Activated T-helper 17 cell treated with anti-CD3 and anti-CD28 coated beads, Interleukin-2, amount 50 U/mL, for 72 hours (primary cell): ENCODE data around the gene SLC6A13. TPM values are rescaled to one million over a fixed set of nuclear protein-coding genes. Genes with fewer than 3 reads are reported as not detected.

ENCODE experiments used
- ATAC-seq: fragments of 150-1000 bp; cut with Tn5 transposase; replicated peaks from 2 replicates; pipeline ENCODE4 v1.10.0; 2021; ENCODE audit warnings: mild to moderate bottlenecking, moderate library complexity
- H3K27ac Mint-ChIP-seq: one replicate; pipeline ENCODE4 v1.8.0; 2022; ENCODE audit warnings: mixed read lengths
- H3K27me3 Mint-ChIP-seq: one replicate; pipeline ENCODE4 v1.8.0; 2022; ENCODE audit warnings: mixed read lengths
- H3K36me3 Mint-ChIP-seq: one replicate; pipeline ENCODE4 v1.8.0; 2022; ENCODE audit warnings: low read depth, mild to moderate bottlenecking, mixed read lengths
- H3K4me1 Mint-ChIP-seq: one replicate; pipeline ENCODE4 v1.8.0; 2022; ENCODE audit warnings: mixed read lengths
- H3K4me3 Mint-ChIP-seq: one replicate; pipeline ENCODE4 v1.8.0; 2022; ENCODE audit warnings: mild to moderate bottlenecking, mixed read lengths
- H3K9me3 Mint-ChIP-seq: one replicate; pipeline ENCODE4 v1.8.0; 2022; ENCODE audit warnings: mixed read lengths
- total RNA-seq, 2 donors: library from RNA; stranded (reverse); gene quantifications; one replicate each; pipeline ENCODE4 v1.2.3, GENCODE V29; 2022

Gene SLC6A13
- total RNA-seq, 2 donors from 2014 or later = 0.32 TPM; not detected in 1

DNA sequence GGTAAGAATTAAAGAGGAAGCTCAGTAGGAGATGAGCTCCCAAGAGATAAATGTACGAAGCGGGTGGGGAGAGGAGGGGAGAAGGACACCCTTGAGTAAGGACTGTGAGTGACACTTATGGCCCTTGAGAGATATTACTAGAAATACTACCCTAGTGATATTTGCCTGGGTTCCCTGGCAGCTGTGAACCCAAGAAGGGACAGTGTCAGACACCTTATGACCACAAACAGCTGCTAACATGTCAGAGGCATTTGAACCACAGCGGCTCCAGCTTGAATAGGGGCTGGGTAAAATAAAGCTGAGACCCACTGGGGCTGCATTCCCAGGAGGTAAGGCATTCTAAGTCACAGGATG is 29.0 kb downstream of the SLC6A13 start:
- H3K9me3 Mint-ChIP-seq = peaks cover 13% of the 10 kb centered on the region
- no peak for ATAC-seq
- no peaks in the 10 kb centered on the region for H3K36me3 Mint-ChIP-seq
- H3K4me1 Mint-ChIP-seq = no peaks in the 10 kb centered on the region
- H3K27ac Mint-ChIP-seq = no peak overlapping the region
- H3K27me3 Mint-ChIP-seq = peaks cover 8% of the 10 kb centered on the region
- H3K4me3 Mint-ChIP-seq = no peak overlapping the region

DNA sequence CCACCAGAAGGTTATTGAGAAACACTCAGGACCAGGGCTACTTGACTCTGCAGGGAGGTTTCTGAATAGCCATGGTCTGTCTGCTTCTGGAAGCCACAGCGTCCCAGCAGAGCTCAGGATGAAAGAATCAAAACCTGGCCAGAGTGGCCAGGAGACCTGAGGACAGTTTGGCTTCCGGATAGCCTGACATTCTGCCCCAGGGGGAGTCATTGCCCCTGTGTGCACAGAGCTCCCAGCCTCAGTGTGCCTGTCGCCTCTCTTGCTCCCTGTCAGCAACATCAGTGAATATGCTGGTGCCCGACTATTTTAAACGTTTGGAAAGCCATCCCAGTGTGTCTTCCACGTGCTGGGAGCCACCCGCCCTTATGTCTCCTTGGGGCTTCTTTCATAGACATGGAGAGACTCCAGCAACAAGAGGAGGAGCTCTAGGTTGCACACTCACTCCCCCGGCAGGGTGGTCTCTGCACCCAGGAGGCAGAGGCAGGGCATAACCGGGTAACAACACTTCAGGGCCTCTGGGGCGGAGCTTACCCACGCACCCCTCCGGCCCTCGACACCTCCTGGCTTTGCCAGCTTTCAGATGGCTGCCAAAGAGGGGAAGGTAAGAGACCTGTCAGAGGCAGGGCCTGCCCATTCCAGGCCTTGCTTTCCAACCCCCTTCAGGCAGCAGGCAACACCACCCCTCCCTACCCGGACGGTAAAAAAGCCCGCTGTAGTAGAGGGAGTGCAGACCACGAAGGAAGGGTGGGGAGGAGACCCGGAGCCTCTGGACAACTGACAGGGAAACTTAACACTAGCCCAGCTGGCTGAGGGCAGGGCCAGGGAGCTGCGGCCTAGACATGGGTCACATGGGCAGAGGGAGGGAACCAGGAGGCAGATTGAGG is 29.7 kb downstream of the SLC6A13 start:
- no peaks in the 10 kb centered on the region for H3K36me3 Mint-ChIP-seq
- no peak for ATAC-seq
- peaks cover 11% of the 10 kb centered on the region for H3K27me3 Mint-ChIP-seq
- H3K4me3 Mint-ChIP-seq = no peak overlapping the region
- H3K9me3 Mint-ChIP-seq = peaks cover 13% of the 10 kb centered on the region
- H3K4me1 Mint-ChIP-seq = no peaks in the 10 kb centered on the region
- H3K27ac Mint-ChIP-seq = no peak overlapping the region

DNA sequence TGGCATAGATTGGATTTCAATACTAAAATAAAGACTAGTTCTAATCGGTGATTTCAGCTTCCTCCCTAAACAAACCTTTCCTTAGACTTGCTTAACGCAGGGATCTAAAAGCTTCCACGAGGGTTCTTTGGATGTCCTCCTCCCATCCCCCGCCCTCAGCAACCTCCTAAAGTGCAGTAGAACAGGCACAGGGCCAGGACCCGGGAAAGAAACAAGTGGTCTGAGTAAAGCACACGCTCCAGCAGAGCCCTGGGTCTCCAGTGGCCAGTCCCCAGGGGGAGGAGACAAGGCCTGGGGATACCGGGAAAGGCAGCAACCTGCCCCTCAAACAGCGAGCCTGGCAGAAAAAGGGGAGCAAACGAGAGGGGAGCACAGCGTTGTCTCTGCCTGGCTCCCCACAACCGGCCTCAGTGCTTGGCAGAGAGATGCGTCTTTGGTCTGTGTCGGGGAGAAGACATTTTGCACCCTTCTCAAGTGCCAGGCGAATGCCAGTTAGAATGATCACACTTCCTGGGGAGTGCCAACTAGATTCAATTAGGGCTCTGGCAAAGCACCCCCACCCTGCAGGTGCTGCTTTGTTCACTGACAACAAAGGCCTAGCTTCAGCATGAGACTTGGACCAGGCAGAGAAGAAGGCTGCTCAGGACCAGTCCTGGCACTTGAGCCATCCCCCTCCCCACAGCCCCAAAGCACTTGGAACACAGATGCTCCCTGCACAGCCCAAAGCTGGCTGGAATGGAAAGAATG is 31.5 kb downstream of the SLC6A13 start:
- Mint-ChIP-seq H3K4me3 (no peak overlapping the region), H3K27me3 (peaks cover 15% of the 10 kb centered on the region), H3K27ac (no peak overlapping the region), H3K36me3 (no peaks in the 10 kb centered on the region), H3K9me3 (peaks cover 8% of the 10 kb centered on the region), H3K4me1 (no peaks in the 10 kb centered on the region)
- no peak for ATAC-seq

DNA sequence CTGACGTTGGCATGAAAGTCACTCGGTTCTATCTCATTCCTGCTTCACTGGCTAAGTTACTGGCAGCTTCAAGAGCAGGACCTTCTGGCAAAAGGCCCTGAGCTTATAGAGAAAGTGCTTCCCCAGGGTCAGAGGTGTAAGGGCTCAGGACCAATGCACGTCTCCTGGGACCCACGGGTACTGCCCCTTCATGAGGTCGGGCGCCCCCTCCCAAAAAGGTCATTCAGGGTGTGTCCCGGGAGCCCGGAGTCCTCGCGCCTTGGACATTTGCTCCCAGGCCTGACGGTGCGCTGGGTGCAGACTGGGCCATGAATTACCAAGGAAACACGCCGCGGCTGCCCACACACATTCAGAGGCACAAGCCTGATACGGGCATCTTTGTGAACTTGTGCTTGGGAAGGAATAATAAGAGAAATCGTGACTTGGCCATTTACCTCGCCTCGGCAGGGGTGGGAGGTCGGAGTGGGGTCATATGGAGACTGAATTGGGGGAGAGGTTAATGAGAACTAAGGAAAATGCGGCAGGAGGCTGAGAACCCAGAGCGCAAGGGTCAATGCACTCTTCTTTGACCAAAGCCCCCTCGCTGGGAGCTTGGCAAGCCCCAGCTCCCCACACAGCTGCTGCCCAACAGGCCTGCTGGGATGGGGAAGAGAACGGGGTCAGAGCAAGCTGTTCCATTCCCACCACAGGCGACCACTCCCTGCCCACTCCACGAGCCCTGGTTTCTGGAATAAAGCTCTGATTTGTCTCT is 33.0 kb downstream of the SLC6A13 start:
- Mint-ChIP-seq H3K27ac (no peak overlapping the region), H3K4me3 (no peak overlapping the region), H3K27me3 (peaks cover 15% of the 10 kb centered on the region), H3K4me1 (no peaks in the 10 kb centered on the region), H3K36me3 (no peaks in the 10 kb centered on the region), H3K9me3 (no peaks in the 10 kb centered on the region)
- ATAC-seq = no peak

DNA sequence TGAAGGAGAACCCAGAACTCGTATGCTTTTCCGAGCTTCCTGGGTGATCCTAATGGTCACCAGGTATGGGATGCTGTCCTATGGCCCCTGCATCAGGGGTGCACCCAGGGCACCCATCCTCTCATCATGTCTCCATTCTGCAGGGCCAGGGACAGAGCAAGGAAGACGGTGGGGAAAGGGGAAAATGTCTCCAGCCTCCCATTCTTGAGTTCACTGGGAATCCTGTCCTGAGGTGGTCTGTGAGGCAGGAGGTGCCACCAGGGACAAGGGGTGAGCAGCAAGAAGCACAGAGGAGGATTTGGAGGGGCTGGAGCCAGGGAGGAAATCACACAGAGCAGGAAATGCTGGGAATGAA is 33.8 kb downstream of the SLC6A13 start:
- ATAC-seq = no peak

DNA sequence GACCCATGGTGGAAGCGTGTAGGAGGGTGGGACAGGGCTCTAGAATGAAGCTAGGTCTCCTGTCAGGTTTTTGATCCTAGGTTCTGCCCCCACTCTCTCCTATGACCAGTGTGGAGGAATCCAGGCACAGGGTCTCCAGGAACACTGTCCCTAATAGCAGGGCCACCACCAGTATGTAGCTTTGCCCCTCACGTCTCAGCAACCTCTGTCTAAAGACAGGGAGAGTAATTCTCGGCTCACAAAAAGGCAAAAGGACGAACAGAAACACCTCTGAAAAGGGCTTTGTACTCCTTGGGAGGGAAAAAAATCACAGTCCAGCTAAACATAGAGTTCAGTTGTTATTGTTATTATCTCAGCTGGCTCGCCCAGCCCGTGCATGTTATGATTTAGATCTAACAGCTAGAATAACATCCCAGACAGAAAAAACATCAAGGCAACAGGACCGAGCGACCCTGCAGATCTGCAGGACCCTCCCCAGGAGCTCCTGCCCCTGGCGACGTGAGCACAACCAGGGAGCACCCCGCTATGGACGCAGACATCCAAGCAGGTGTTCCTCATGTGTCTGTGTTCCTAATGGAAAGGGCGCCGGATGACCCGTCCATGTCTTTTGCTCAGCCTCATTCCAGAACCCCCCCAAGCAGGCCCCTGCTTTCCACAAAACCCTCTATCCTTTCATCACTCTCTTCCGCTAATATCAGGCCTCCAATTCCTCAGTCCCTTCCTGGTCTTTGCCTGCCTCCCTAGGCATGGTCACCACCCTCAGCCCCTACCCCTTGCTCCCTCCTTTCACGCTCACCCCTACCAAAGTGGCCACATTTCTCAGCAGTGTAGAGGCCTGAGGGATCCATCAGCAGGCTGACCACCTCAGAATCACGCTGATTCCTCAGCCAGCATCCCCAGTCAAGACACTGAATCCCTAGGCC is 34.5 kb downstream of the SLC6A13 start:
- H3K9me3 Mint-ChIP-seq = no peaks in the 10 kb centered on the region
- ATAC-seq = no peak
- no peak overlapping the region for H3K4me3 Mint-ChIP-seq
- no peaks in the 10 kb centered on the region for H3K36me3 Mint-ChIP-seq
- peaks cover 15% of the 10 kb centered on the region for H3K27me3 Mint-ChIP-seq
- no peaks in the 10 kb centered on the region for H3K4me1 Mint-ChIP-seq
- peak overlapping the region; percentile 29 for H3K27ac Mint-ChIP-seq

More for the DNA sequence above, 33.8 kb downstream of the SLC6A13 start:
- Mint-ChIP-seq H3K9me3 (no peaks in the 10 kb centered on the region), H3K36me3 (no peaks in the 10 kb centered on the region), H3K27ac (peak overlapping the region; percentile 29), H3K27me3 (peaks cover 15% of the 10 kb centered on the region), H3K4me3 (no peak overlapping the region), H3K4me1 (no peaks in the 10 kb centered on the region)

DNA sequence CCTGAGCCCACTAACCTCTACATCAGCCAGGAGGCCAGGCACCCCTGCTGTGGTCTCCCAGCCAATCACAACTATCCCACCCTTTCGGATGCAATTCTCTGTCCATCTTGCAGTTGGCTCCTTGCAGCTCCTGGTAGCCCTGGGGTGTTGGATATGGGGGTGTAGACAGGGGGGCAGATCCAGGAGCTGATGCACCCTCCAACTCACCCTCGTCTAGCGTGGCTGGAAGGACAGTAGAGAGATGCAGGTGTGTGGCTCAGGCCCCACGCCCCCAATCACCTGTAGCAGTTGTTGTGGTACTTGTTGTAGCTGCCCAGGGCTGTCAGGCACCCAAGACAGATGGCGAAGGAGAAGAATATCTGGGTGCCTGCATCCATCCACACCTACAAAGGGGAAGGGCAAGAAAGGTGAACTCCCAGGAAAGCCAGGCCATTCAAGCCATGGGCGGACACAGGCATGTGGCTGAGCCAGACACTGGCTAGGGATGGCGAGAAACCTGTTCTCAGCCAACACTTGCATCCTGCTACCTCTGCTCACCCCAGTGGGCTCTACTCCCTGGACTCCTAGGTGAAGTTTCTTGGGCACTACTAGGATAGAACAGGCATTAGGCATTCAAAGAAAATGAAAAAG is 35.2 kb downstream of the SLC6A13 start:
- H3K27me3 Mint-ChIP-seq = peaks cover 12% of the 10 kb centered on the region
- ATAC-seq = no peak
- H3K4me1 Mint-ChIP-seq = no peaks in the 10 kb centered on the region
- H3K27ac Mint-ChIP-seq = no peak overlapping the region
- H3K9me3 Mint-ChIP-seq = no peaks in the 10 kb centered on the region
- H3K36me3 Mint-ChIP-seq = no peaks in the 10 kb centered on the region
- H3K4me3 Mint-ChIP-seq = no peak overlapping the region

DNA sequence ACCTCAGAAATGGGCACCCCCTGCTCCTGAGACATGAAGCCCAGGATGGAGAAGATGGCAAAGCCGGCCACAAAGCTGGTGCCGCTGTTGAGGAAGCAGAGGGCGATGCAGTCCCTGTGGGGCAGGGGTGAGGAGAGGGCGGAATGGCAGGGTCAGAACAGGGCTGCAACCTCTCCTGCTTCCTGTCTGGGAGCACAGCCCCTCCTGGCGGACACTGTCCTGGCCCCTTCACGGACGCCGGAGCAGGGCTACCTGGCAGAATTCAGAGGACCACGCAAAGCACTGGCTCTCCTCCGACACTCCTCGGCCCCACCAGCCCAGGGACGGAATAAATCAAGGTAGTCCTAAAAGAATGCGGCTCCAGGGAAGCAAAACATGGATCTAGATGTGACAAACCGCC is 36.2 kb downstream of the SLC6A13 start:
- no peak overlapping the region for H3K27ac Mint-ChIP-seq
- H3K27me3 Mint-ChIP-seq = peaks cover 12% of the 10 kb centered on the region
- H3K4me3 Mint-ChIP-seq = no peak overlapping the region
- no peaks in the 10 kb centered on the region for H3K9me3 Mint-ChIP-seq
- H3K4me1 Mint-ChIP-seq = no peaks in the 10 kb centered on the region
- H3K36me3 Mint-ChIP-seq = no peaks in the 10 kb centered on the region
- no peak for ATAC-seq

DNA sequence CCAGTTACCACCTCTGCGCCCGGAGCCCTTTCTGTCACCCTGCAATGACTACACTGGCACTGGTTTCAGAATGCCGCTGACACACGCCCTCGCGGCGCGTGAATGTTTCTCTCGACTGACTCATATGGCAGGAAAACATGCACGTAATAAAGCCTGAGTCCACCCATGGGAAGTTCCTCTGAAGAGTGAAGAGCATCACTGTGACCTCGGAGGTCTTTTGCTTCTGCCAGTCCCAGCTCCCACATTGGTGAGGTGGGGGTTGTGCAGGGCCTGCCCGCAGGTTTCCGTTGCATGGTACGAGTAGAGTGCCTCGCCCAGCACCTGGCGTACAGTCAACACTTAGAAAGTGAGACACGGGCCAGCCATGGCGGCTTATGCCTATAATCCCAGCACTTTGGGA is 37.6 kb downstream of the SLC6A13 start:
- Mint-ChIP-seq H3K27me3 (peaks cover 12% of the 10 kb centered on the region), H3K27ac (no peak overlapping the region), H3K4me3 (no peak overlapping the region), H3K36me3 (no peaks in the 10 kb centered on the region), H3K9me3 (no peaks in the 10 kb centered on the region), H3K4me1 (no peaks in the 10 kb centered on the region)
- ATAC-seq = peak; percentile 47

DNA sequence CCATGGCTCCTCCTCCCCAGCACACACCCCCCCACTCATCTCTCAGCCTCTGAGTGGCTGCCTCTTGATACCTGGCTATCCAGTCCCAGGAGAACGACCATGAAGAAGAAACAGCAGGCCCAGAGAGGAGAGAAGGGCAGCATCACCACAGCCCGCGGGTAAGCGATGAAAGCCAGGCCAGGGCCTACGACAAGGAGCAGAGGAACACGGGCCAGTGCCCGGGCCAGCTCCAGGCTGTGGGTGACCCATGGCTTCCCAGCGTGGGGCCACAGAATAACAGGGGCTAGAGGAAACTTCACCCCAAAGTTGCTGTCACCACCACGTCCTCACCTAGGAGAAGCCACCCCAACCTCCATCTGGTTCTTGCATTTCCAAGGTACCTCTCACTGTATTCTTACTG is 38.3 kb downstream of the SLC6A13 start:
- H3K27ac Mint-ChIP-seq = no peak overlapping the region
- H3K4me3 Mint-ChIP-seq = no peak overlapping the region
- no peaks in the 10 kb centered on the region for H3K4me1 Mint-ChIP-seq
- H3K36me3 Mint-ChIP-seq = no peaks in the 10 kb centered on the region
- no peaks in the 10 kb centered on the region for H3K9me3 Mint-ChIP-seq
- ATAC-seq = no peak
- peaks cover 13% of the 10 kb centered on the region for H3K27me3 Mint-ChIP-seq

DNA sequence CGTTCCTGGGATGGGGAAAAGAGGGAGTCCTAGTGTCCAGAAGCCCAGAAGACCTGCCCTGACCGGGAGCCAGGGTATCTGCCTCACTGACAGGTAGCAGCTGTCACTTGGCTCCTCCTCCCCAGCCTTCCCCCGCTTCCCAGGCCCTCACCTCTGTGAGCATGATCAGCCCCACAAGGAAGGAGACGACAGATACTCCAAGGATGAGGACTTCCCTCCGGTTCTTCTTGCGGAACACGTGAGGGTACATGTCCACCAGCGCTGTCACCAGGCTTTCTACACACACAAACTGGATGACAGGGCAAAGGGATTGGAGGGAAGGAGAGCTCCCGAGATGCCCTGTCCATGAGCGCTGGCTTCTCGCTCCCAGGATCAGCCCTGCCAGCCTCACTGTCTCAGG is 38.8 kb downstream of the SLC6A13 start:
- H3K27me3 Mint-ChIP-seq = peaks cover 13% of the 10 kb centered on the region
- no peaks in the 10 kb centered on the region for H3K4me1 Mint-ChIP-seq
- H3K9me3 Mint-ChIP-seq = no peaks in the 10 kb centered on the region
- no peak for ATAC-seq
- no peak overlapping the region for H3K27ac Mint-ChIP-seq
- H3K36me3 Mint-ChIP-seq = no peaks in the 10 kb centered on the region
- no peak overlapping the region for H3K4me3 Mint-ChIP-seq

DNA sequence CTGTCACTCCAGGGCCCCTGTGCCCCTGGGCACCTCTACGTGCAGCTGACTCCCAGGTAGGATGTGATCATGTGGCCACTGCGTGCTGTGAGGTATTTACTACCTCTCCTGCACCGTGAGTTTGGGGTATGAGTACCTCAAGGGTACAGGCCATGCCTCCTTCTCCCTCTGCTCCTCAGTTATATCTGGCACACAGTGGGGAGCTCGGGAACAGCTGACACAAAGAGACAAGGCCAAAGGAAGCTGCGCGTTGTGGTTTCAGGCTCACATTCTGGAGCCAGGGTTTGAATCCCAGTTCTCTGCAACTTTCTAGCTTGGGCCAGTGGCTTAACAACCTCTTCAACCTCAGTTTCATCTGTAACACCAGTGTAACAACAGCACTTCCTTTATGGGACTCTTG is 40.9 kb downstream of the SLC6A13 start:
- ATAC-seq = no peak
- Mint-ChIP-seq H3K9me3 (no peaks in the 10 kb centered on the region), H3K4me1 (no peaks in the 10 kb centered on the region), H3K4me3 (no peak overlapping the region), H3K36me3 (no peaks in the 10 kb centered on the region), H3K27me3 (peaks cover 10% of the 10 kb centered on the region), H3K27ac (no peak overlapping the region)

DNA sequence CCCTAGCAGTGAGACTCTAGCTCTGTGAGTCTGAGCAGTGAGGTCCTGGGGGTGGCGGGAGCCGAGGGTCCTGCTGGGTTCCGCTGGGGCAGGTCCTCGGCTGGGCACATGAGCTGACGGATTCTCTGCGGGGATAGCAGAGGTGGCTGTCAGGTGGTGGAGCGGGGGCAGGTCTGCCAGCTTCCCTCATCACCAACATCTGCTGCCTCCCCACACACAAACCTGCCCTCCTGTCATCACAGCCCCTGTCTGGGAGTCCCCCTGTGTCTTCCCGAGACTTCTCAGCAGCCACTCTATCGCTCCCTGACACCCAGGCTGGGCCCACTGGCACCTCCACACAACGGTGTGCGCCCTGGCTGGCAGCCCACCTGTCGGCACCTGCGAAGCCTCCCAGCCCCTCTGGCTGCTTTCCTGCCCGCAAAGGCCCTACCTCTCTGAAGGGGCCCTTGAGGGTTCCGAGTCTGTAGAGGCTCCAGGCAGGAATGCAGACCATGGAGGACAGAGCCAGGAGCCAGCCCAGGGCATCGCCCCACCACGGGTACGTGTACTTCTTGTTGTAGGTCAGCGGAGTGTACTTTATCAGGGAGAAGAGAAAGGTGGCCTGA is 41.6 kb downstream of the SLC6A13 start:
- ATAC-seq = no peak
- H3K4me1 Mint-ChIP-seq = no peaks in the 10 kb centered on the region
- H3K9me3 Mint-ChIP-seq = no peaks in the 10 kb centered on the region
- H3K36me3 Mint-ChIP-seq = no peaks in the 10 kb centered on the region
- H3K27me3 Mint-ChIP-seq = peaks cover 10% of the 10 kb centered on the region
- no peak overlapping the region for H3K27ac Mint-ChIP-seq
- no peak overlapping the region for H3K4me3 Mint-ChIP-seq
